ENCODE results near the gene DDX39B. TPM values are rescaled to one million over a fixed set of nuclear protein-coding genes. Genes with fewer than 3 reads are reported as not detected.

Gene DDX39B
- total and polyA plus RNA-seq, 9 of the 15 experiments (the other 6 are each of a cell fraction or from before 2014, with no cell fraction given): 479 to 869 (median 592) TPM

- TF ChIP-seq MED1 (CRISPR knock-in tag; IDR thresholded peaks at IDR 0.05; ENCODE audit: borderline replicate concordance) (no peak), ZNF407 (IDR thresholded peaks at IDR 0.05; ENCODE audit: low read depth) (no peak), ASH1L (IDR thresholded peaks at IDR 0.05; ENCODE audit: borderline replicate concordance, low read depth, partially characterized antibody) (no peak), SUPT5H (IDR thresholded peaks at IDR 0.05) (no peak), MAFG (tag; conservative IDR thresholded peaks at IDR 0.05) (peak; percentile 70), ZNF583 (CRISPR knock-in tag; IDR thresholded peaks at IDR 0.05) (0 out of 2 replicates have a peak, but pooled peaks have one; percentile 53), ZNF830 (CRISPR knock-in tag; IDR thresholded peaks at IDR 0.05) (no peak), ZNF175 (CRISPR knock-in tag; IDR thresholded peaks at IDR 0.05; ENCODE audit: low read depth) (peak; percentile 66), KDM4B (IDR thresholded peaks at IDR 0.05; ENCODE audit: borderline replicate concordance in 2 of 2, low read depth in 1 of 2) (peak in 1 of 2 experiments; percentile 78; a peak in 1 of 4 replicates), RBM17 (IDR thresholded peaks at IDR 0.05; ENCODE audit: borderline replicate concordance, low read depth, low read length) (no peak), CBX3 (IDR thresholded peaks at IDR 0.05; ENCODE audit: borderline replicate concordance in 1 of 2, low read length in 2 of 2) (no peak), GABPB1 (CRISPR knock-in tag; IDR thresholded peaks at IDR 0.05) (peak; percentile 70)
- TF ChIP-seq, protein P1, sequence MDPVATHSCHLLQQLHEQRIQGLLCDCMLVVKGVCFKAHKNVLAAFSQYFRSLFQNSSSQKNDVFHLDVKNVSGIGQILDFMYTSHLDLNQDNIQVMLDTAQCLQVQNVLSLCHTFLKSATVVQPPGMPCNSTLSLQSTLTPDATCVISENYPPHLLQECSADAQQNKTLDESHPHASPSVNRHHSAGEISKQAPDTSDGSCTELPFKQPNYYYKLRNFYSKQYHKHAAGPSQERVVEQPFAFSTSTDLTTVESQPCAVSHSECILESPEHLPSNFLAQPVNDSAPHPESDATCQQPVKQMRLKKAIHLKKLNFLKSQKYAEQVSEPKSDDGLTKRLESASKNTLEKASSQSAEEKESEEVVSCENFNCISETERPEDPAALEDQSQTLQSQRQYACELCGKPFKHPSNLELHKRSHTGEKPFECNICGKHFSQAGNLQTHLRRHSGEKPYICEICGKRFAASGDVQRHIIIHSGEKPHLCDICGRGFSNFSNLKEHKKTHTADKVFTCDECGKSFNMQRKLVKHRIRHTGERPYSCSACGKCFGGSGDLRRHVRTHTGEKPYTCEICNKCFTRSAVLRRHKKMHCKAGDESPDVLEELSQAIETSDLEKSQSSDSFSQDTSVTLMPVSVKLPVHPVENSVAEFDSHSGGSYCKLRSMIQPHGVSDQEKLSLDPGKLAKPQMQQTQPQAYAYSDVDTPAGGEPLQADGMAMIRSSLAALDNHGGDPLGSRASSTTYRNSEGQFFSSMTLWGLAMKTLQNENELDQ (CRISPR knock-in tag; IDR thresholded peaks at IDR 0.05; ENCODE audit: borderline replicate concordance): no peak
- TF ChIP-seq, protein P2, sequence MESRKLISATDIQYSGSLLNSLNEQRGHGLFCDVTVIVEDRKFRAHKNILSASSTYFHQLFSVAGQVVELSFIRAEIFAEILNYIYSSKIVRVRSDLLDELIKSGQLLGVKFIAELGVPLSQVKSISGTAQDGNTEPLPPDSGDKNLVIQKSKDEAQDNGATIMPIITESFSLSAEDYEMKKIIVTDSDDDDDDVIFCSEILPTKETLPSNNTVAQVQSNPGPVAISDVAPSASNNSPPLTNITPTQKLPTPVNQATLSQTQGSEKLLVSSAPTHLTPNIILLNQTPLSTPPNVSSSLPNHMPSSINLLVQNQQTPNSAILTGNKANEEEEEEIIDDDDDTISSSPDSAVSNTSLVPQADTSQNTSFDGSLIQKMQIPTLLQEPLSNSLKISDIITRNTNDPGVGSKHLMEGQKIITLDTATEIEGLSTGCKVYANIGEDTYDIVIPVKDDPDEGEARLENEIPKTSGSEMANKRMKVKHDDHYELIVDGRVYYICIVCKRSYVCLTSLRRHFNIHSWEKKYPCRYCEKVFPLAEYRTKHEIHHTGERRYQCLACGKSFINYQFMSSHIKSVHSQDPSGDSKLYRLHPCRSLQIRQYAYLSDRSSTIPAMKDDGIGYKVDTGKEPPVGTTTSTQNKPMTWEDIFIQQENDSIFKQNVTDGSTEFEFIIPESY (CRISPR knock-in tag; IDR thresholded peaks at IDR 0.05): 0 out of 2 replicates have a peak, but pooled peaks have one; percentile 19
These were observed 17.1 kb upstream of the DDX39B start (continued) for GRCh38 chr6:31558631-31559500.
